OCI-LY3 (cell line): ENCODE results near the gene PDCD6IP.

Experiments
- EZH2phosphoT487 ChIP-seq: fragments of 200-600 bp; shearing (Covaris generic); IDR thresholded peaks from 2 replicates; pipeline ENCODE4 v1.6.1; 2018; ENCODE audit warnings: antibody characterized with exemption, mixed run types, low read depth
- TF ChIP-seq, protein P1 (sequence below): fragments of 200-600, 300-600 bp; sonication (generic); IDR thresholded peaks from 2 replicates; pipeline ENCODE4 v1.5.1; 2014; ENCODE audit warnings: antibody characterized with exemption, low read length, low read depth

DNA sequence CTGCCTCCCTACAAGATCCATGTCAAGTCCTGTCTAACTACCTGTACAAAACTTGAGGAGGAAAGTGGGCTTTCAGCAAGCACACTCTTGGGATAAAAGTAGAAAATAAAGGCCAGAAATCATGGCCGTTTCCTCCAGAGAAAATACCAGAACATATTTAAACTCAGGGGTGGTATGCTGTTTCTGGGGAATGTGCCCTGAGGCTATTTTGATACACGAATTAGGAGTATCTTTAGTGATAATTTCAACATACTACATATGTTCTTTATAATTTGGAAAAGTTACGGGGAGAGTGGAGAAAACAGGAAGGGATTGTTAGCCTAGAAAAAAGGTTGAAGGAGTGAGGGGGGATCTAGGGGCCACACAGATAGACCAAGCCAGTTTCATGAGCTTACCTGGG, 18.7 kb upstream of the PDCD6IP start:
- TF ChIP-seq, protein P1, sequence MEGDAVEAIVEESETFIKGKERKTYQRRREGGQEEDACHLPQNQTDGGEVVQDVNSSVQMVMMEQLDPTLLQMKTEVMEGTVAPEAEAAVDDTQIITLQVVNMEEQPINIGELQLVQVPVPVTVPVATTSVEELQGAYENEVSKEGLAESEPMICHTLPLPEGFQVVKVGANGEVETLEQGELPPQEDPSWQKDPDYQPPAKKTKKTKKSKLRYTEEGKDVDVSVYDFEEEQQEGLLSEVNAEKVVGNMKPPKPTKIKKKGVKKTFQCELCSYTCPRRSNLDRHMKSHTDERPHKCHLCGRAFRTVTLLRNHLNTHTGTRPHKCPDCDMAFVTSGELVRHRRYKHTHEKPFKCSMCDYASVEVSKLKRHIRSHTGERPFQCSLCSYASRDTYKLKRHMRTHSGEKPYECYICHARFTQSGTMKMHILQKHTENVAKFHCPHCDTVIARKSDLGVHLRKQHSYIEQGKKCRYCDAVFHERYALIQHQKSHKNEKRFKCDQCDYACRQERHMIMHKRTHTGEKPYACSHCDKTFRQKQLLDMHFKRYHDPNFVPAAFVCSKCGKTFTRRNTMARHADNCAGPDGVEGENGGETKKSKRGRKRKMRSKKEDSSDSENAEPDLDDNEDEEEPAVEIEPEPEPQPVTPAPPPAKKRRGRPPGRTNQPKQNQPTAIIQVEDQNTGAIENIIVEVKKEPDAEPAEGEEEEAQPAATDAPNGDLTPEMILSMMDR = no peak
- no peak for TF ChIP-seq EZH2phosphoT487
